Inferior parietal cortex (tissue), 1 donor: Measurements from ENCODE around the gene CELF2.

ENCODE experiments used
- DNase-seq: peaks from one replicate; pipeline ENCODE4 v3.0.0-alpha.2; 2016; ENCODE audit errors: extremely low spot score

Gene CELF2

GRCh38 chr10:11301571-11302111 is 284.0 kb downstream of the CELF2 start:
- DNase-seq: no peak

GRCh38 chr10:11302181-11302580 is 284.5 kb downstream of the CELF2 start:
- DNase-seq: no peak

- no peak for DNase-seq
Measured at GRCh38 chr10:11303361-11304170, 285.9 kb downstream of the CELF2 start.

- no peak for DNase-seq
Measured at GRCh38 chr10:11304906-11305585, 287.4 kb downstream of the CELF2 start.

- no peak for DNase-seq
Measured at GRCh38 chr10:11305825-11306593, 288.3 kb downstream of the CELF2 start.

- DNase-seq: no peak
Measured at GRCh38 chr10:11307004-11307403, 289.3 kb downstream of the CELF2 start.

- no peak for DNase-seq
Measured at GRCh38 chr10:11307937-11308336, 290.3 kb downstream of the CELF2 start.

GRCh38 chr10:11311027-11311426 is 293.4 kb downstream of the CELF2 start:
- DNase-seq: no peak

- DNase-seq: no peak
Measured at GRCh38 chr10:11313463-11313862, 295.8 kb downstream of the CELF2 start.

- no peak for DNase-seq
Measured at GRCh38 chr10:11317936-11318670, 300.4 kb downstream of the CELF2 start.

GRCh38 chr10:11318826-11319598 is 301.3 kb downstream of the CELF2 start:
- DNase-seq: no peak

- no peak for DNase-seq
Measured at GRCh38 chr10:11319990-11320602, 302.4 kb downstream of the CELF2 start.

GRCh38 chr10:11320809-11321520 is 303.3 kb downstream of the CELF2 start:
- DNase-seq: no peak

- no peak for DNase-seq
Measured at GRCh38 chr10:11322698-11323097, 305.0 kb downstream of the CELF2 start.

- no peak for DNase-seq
Measured at GRCh38 chr10:11324761-11325321, 307.2 kb downstream of the CELF2 start.

GRCh38 chr10:11325817-11326216 is 308.1 kb downstream of the CELF2 start:
- no peak for DNase-seq

- no peak for DNase-seq
Measured at GRCh38 chr10:11326241-11326640, 308.6 kb downstream of the CELF2 start.

GRCh38 chr10:11326913-11327616 is 309.4 kb downstream of the CELF2 start:
- DNase-seq: no peak
